Testis (tissue), 3 donors: ENCODE results near the gene POLDIP3. TPM values are rescaled to one million over a fixed set of nuclear protein-coding genes. Genes with fewer than 3 reads are reported as not detected.

ENCODE experiments used
- DNase-seq: peaks from one replicate; pipeline ENCODE4 v3.0.0-alpha.2; 2019
- H3K27ac ChIP-seq, 2 donors: fragments of 200-600 bp; sonication (generic); one replicate each; pipeline ENCODE4 v1.5.1; 2019
- H3K27me3 ChIP-seq: fragments of 200-600 bp; sonication (generic); one replicate; pipeline ENCODE4 v1.5.1; 2019
- H3K36me3 ChIP-seq: fragments of 200-600 bp; sonication (generic); one replicate; pipeline ENCODE4 v1.5.1; 2017; ENCODE audit warnings: low read depth; ENCODE audit errors: missing control alignments
- H3K4me1 ChIP-seq: fragments of 200-600 bp; sonication (generic); one replicate; pipeline ENCODE4 v1.5.1; 2019
- H3K4me3 ChIP-seq, 2 donors: fragments of 200-600 bp; sonication (generic); one replicate each; pipeline ENCODE4 v1.5.1; 2017 to 2019
- H3K9me3 ChIP-seq: fragments of 200-600 bp; sonication (generic); one replicate; pipeline ENCODE4 v1.5.1; 2017
- CTCF ChIP-seq, 3 experiments: fragments of 450-650 bp in 2 of 3; fragments of 200-600 bp in 1 of 3; sonication (generic) in 1 of 3; IDR thresholded peaks; one replicate each; pipeline ENCODE4 v1.5.1; 2016 to 2019; ENCODE audit warnings: antibody characterized with exemption in 3 of 3, mild to moderate bottlenecking in 2 of 3, moderate library complexity in 1 of 3
- POLR2A ChIP-seq: fragments of 450-650 bp; IDR thresholded peaks from one replicate; pipeline ENCODE4 v1.6.1; 2017; ENCODE audit warnings: antibody characterized with exemption, mild to moderate bottlenecking, moderate library complexity
- WGBS, 2 donors: methylation state at CpG; one replicate each; pipeline ENCODE4 v1.1.5; 2018; 5-methylcytosine and 5-hydroxymethylcytosine counted together
- intact Hi-C: fragments of 100-400 bp; cut with DNase I; formaldehyde crosslinking; loops from one replicate; pipeline ENCODE4 v1.15.1; 2023; ENCODE audit warnings: low total_unique reads
- polyA plus RNA-seq: library from polyadenylated mRNA; stranded (reverse); fragments of 350-450 nt; fragmentation: Illumina TruSeq; extraction: RNeasy Lipid Tissue Mini Kit (QIAGEN cat#74804); gene quantifications from one replicate; pipeline ENCODE4 v1.2.3, GENCODE V29; 2014; ENCODE audit warnings: low read depth, low replicate concordance; ENCODE audit not compliant: insufficient read depth
- total RNA-seq, 2 donors: library from RNA; depleted of rRNA; stranded (reverse); fragments of >200 nt; gene quantifications; one replicate each; pipeline ENCODE4 v1.2.3, GENCODE V29; 2016

POLDIP3 gene
- total and polyA plus RNA-seq, 3 donors from 2014 or later, result 57.5 to 76.9 (median 60.5) TPM

- no peaks in the 10 kb centered on the region for H3K9me3 ChIP-seq
- TF ChIP-seq POLR2A (no peak), CTCF (IDR thresholded peaks at IDR 0.05) (no peak)
- intact Hi-C loops, result no loop called here
- no peaks in the 10 kb centered on the region for H3K4me1 ChIP-seq
- no peaks in the 10 kb centered on the region for H3K27me3 ChIP-seq
- WGBS, 2 donors, result 81 to 83% methylated on average over 5 of the region's 5 CpGs
- H3K27ac ChIP-seq, result no peak overlapping the region
- H3K36me3 ChIP-seq, result no peaks in the 10 kb centered on the region
- DNase-seq, result no peak
- no peak overlapping the region for H3K4me3 ChIP-seq
Measured at GRCh38 chr22:42587588-42588175, 27.0 kb downstream of the POLDIP3 start.

- Histone ChIP-seq H3K27me3 (no peaks in the 10 kb centered on the region), H3K4me1 (peaks cover 4% of the 10 kb centered on the region), H3K27ac (no peak overlapping the region), H3K4me3 (no peak overlapping the region), H3K9me3 (no peaks in the 10 kb centered on the region), H3K36me3 (no peaks in the 10 kb centered on the region)
- DNase-seq, result no peak
- TF ChIP-seq CTCF (IDR thresholded peaks at IDR 0.05) (no peak), POLR2A (no peak)
- intact Hi-C loops, result no loop called here
- 88% methylated on average over 4 of the region's 4 CpGs for WGBS, 2 donors
Measured at GRCh38 chr22:42586381-42586780, 28.3 kb downstream of the POLDIP3 start.

GRCh38 chr22:42585096-42585495 lies 29.6 kb downstream of the POLDIP3 start:
- H3K27me3 ChIP-seq, result no peaks in the 10 kb centered on the region
- DNase-seq, result no peak
- no peaks in the 10 kb centered on the region for H3K36me3 ChIP-seq
- intact Hi-C loops, result no loop called here
- H3K4me3 ChIP-seq, result no peak overlapping the region
- H3K27ac ChIP-seq, result no peak overlapping the region
- H3K9me3 ChIP-seq, result no peaks in the 10 kb centered on the region
- H3K4me1 ChIP-seq, result peaks cover 7% of the 10 kb centered on the region
- TF ChIP-seq CTCF (IDR thresholded peaks at IDR 0.05) (no peak), POLR2A (no peak)
- 78 to 89% methylated on average over 6 to 8 of the region's 8 CpGs for whole genome bisulfite sequencing, 2 donors

GRCh38 chr22:42584364-42584940 lies 30.2 kb downstream of the POLDIP3 start:
- no peak for TF ChIP-seq POLR2A
- TF ChIP-seq CTCF (IDR thresholded peaks at IDR 0.05), result no peak
- 90 to 96% methylated on average over 2 to 4 of the region's 4 CpGs for WGBS, 2 donors
- Histone ChIP-seq H3K4me1 (peaks cover 7% of the 10 kb centered on the region), H3K27me3 (no peaks in the 10 kb centered on the region), H3K27ac (no peak overlapping the region), H3K36me3 (no peaks in the 10 kb centered on the region), H3K4me3 (no peak overlapping the region), H3K9me3 (no peaks in the 10 kb centered on the region)
- no peak for DNase-seq
- intact Hi-C loops, result no loop called here

- no peak for DNase-seq
- H3K36me3 ChIP-seq, result no peaks in the 10 kb centered on the region
- H3K4me1 ChIP-seq, result peaks cover 7% of the 10 kb centered on the region
- 88 to 100% methylated on average over 1 of the region's 1 CpG for WGBS, 2 donors
- H3K4me3 ChIP-seq, result no peak overlapping the region
- intact Hi-C loops, result no loop called here
- H3K9me3 ChIP-seq, result no peaks in the 10 kb centered on the region
- TF ChIP-seq POLR2A (no peak), CTCF (IDR thresholded peaks at IDR 0.05) (no peak)
- no peak overlapping the region for H3K27ac ChIP-seq
- no peaks in the 10 kb centered on the region for H3K27me3 ChIP-seq
Measured at GRCh38 chr22:42582987-42583386, 31.7 kb downstream of the POLDIP3 start.
